Measurements from ENCODE around the gene SELPLG.
"Not testable (repeated sequence)": the region's sequence is repeated elsewhere in the genome, so short reads cannot be mapped to it uniquely, and the experiment has no call there.

The SELPLG gene

DNA sequence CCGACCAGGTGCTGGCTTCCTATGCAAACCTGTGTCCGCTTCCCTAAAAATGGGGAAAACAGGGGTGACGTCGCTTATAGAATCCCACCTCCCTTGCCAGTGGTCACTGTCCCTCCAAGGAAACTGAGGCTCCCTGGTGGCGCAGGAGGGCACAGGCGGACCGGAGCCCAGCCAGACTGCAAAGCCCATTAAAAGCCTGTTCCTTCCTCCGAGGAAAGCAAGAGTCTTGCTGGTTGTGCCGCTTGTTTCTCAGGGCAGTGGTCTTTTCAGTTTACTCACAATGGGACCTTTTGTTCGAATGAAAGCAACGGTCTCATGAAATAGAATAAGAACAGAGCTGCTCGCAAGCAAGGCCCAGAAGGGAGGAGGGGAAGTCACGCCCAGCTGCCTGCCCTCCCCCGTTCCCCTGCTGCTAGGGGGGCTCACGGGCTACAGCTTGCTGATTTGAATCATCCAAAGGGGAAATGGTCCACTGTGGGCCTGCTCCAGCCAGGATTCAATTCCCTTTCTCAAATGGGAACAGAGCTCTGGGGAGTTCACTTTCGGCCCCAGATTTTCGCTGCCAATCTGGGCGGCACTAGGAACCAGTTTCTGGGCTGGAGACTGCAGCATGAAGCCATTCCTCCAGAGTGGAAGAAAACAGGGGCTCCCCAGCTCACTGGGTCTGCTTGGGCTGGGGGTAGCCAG, 4.6 kb upstream of the SELPLG start:
- no peak for DNase-seq

DNA sequence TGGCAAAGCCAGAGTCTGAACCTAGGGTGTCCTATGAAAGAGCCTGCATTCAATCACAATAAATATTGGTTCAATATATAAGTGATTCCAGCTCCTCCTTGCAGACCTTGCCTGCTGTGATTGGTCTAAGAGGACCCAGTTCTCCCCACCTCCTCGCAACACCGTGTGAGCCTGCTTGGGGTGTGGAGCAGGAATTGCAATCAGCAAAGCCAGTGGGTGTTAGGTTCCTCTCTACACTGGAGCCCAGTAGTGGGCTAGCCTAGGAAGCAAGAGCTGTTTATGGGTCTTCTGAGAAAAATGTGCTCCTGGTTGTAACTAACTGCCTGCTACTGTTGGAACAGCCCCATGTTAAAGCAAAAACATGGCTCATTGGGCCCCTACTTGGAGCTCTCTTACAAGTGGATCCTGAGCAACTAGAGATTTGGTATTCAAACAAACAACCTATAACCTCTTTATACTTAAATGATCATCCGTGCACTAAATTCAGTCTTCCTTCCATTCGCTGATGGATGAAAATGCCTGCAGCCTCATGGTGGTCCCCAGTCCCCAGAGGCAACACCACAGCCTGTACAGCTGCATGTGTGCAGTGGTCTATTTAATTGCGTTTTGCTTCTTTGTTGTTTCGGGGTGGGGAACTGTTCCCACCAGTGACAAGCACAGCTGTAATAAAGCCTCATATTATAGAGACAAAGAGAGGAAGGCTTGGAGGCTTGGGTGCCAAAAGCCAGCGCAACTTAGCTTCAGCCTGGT, 3.7 kb upstream of the SELPLG start:
- DNase-seq: no peak

DNA sequence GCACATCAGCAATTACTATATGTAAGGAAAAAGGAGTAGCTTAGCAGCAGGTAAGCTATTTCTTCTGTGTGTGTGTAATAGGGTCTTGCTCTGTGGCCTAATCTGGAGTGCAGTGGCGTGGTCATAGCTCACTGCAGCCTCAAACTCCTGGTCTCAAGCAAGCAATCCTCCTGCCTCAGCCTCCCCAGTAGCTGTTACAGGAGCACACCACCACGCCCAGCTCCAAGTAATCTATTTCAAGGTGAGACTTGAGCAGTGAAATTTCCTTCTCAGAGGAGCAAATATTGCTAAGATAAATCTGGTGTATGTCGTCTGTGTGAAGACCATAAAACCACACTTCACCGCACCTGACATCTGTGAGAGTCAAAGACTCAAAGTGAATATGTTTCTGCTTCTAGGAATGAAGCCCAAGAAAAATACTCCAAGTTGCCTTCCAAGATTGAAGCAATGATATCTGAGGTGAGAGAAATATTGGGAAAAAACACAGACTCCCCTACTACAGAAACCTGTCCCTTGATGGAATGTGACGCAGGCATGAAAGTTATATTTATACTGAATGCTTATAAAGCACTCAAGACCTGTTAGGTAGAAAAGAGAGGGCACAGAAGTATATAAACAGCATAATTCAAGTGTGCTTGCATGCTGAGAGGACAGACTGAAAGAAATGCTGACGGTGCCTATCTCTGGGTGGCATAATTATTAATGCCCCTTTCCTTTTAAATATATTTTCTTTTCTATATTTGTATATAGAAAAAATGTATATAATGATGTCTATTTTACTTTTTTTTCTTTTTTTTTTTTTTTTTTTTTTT, 2.5 kb upstream of the SELPLG start:
- no peak for DNase-seq

DNA sequence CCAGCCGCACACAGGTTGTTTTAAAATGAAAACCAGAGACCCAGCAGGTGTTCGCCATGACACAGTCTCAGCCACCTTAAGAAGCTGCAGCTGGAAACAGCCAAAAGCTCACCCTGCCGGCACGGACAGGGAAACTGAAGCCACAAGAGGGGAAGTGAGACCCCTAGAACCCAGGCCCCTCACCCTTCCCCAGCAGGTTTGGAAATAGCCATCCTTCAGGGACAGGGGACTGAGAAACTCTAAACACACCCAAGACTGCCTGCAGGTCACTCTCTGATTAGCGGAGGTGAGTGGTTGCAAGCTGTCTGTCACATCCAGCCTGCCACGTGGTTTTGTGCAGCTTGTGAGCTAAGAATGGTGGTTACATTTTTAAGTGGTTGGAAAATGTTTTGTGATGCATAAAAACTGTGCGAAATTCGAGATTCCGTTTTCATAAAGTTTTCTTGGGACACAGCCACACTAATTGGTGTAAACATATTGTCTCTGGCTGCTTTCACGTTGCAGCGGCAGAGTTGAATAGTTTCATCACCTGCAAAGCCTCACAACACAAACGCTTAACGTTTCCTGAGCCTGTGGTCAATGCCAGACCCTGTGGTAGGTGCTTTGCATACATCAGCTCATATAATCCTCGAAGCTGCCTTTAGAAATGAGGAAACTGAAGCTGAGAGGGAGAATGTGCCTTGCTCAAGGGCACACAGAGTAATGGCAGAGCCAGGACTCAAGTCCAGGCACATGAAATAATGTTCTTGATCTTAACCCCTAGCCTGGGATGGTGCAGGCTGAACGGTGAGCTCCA, 1.7 kb upstream of the SELPLG start:
- DNase-seq: peak in 2 of 4 experiments; percentile 10 to 18

GRCh38 chr12:108634341-108634751, 652 bp upstream of the SELPLG start:
- DNase-seq: peak in 2 of 4 experiments; percentile 9

DNA sequence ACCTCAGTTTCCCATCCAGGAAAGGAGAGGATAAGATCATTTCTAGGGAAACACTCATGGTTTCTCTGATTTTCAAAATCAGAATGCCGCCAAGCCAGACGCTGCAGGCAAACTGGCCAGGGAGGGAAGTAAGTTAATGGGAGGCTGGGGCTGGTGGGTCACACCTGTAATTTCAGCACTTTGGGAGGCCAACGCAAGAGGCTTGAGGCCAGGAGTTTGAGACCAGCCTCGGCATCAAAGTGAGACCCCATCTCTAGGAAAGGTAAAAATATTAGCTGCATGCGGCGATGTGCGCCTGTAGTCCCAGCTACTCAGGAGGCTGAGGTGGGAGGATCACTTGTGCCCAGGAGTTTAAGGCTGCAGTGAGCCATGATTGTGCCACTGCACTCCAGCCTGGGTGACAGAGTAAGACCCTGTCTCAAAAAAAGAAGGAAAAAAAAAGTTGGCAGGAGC, 587 bp downstream of the SELPLG start:
- no peak for DNase-seq

GRCh38 chr12:108631261-108631660, 2.4 kb downstream of the SELPLG start:
- DNase-seq: not testable (repeated sequence)

DNA sequence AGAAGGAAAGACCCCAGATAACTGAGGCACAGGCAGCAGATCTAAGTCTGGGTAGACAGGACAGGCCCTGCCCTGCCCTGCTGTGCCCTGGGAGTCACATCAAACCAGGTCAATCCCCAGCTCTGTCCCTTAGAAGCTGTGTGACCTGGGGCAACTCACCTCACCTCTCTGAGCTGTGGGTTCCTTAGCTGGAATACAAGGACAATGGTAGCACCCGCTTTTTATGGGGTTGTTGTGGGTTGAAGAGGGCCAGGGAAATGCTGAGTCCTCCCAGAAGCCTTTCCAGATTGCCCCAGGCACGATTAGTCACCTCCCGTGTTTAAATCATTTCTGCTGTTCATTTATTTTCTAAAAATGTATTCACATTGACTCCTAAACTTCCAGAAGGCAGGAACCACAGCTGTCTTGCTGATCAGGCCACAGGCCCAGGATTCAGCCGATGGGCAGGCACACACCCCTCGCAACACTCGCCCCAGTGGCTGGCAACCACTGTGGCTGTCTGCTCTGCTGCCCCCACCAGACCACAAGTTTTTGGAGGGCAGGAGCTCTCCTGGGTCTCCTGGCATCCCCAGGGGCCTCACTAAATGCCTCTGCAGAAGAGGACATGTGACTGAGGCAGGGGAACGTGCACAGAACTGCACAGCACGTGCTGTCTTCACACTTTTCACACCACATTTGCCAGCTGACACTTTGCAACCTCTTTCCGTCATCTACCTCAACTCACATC, 3.0 kb downstream of the SELPLG start:
- DNase-seq: no peak

GRCh38 chr12:108629824-108630476, 3.7 kb downstream of the SELPLG start:
- peak in 2 of 4 experiments; percentile 15 to 19 for DNase-seq

- DNase-seq: no peak
These were observed 4.5 kb downstream of the SELPLG start for GRCh38 chr12:108629151-108629550.

GRCh38 chr12:108627134-108627920, 6.4 kb downstream of the SELPLG start:
- DNase-seq: no peak

DNA sequence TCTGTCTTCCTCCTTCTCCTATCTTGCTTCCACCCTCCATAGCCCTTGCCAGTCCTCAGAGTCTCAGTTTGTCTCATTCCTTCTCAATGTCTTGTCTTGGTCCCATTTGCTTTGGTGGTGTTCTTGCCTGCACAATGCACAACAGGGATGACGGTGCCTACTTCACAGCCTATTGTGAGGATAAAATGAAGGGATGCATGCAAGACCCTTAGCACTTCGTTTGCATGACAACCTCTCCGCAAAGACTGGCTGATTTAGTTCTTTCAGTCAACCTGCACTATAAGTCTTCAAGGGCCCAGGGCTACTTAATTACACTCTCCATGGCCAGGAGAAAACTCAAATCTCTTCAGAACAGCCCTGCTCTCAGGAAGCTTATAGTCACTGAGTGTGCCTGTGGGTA, 8.5 kb downstream of the SELPLG start:
- no peak for DNase-seq

DNA sequence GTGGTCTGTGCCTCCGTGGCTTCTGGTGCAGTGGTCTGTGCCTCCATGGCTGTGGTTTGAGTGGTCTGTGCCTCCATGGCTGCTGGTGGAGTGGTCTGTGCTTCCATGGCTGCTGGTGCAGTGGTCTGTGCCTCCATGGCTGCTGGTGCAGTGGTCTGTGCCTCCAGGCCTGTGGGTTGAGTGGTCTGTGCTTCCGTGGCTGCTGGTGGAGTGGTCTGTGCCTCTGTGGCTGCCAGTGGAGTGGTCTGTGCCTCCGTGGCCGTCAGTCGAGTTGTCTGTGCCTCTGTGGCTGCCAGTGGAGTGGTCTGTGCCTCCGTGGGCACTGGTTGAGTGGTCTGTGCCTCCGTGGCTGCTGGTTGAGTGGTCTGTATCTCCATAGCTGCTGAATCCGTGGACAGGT, 10.1 kb downstream of the SELPLG start:
- no peak for DNase-seq

DNA sequence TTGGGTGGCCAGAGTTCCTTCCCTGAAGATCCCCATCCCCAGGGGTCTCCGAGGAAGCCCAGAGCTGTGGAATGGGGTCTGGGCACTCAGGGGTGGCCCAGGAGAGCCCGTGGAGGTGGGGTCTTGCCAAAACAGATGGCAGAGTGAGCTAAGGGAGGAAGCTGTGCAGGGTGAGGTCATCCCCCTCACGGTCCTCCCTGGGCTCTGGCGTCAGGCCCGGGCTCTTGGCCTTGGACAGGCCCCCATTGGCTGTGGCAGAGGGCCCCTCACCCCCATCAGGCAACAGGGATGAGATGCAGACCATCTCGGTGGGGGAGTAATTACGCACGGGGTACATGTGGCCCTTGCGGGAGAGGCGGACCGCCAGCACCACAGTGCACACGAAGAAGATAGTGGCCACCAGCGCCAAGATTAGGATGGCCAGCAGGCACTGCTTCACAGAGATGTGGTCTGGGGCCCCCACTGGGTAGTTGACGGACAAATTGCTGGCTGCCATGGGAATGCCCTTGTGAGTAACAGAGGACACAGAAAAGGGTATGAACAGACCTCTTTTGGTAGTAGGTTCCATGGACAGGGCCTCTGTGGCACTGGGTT, 10.7 kb downstream of the SELPLG start:
- no peak for DNase-seq

DNA sequence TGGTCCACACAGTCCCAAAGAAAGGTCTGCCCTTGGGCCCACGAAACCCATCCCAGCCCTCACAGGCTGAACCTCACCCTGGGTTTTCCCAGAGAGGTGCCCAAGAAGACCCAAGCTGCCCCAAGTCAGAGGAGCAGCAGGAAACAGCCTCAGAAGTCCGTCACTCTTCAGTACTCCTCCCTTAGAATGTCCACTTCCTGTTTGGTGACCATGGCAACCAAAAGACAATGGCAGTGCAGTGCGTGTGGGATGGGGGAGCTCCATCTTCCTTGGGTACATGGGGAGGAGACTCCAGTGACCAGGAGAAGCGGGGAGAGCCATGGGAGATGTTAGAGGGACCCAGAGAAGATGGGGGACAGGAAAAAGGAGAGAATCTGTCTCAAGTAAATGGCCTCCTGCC, 11.3 kb downstream of the SELPLG start:
- no peak for DNase-seq

DNA sequence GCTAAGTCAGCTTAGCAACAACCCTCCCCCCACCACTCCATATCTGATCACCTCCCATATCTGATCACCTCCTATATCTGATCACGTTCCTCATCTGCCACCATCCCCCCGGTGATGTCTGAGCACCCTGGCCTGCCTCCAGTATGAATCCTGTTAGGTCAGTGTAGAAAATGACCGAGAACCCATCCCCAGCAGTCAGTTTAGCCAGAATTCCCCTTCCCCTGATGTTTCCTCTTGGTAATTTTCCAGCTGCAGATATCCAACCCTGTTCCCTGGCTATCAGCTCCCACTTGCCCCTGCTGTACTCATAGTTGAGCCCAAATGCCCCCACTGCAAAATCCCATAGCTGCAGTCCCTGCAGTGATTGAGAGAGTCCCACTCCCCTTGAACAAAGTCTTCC, 12.5 kb downstream of the SELPLG start:
- no peak for DNase-seq

DNA sequence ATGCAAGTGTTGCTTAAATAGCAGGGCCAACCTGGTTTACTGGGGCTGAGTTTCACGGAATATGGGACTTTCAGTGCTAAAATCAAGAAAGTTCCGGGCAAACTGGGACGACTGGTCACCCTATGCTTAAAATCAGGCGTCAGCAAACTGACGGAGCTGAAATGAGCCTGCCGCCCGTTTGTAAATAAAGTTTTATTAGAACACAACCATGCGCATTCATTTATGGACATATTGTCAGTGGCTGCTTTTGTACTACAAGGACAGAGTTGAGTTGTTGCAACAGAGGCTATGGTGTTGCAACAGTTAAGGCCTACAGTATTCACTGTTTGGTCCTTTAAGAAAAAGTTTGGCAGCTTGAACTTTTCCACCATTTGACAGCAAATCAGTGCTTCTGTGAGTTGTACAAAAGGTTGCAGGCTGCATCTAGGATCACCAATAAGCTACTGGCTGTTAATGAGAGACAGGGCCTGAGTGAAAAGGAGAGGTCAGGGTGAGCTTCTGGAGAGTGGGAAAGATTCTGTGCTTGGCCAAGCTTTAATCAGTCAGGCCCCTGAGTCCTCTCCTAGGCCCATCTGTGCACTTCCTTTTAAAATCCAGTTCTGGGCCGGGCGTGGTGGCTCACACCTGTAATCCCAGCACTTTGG, 13.3 kb downstream of the SELPLG start:
- DNase-seq: no peak

DNA sequence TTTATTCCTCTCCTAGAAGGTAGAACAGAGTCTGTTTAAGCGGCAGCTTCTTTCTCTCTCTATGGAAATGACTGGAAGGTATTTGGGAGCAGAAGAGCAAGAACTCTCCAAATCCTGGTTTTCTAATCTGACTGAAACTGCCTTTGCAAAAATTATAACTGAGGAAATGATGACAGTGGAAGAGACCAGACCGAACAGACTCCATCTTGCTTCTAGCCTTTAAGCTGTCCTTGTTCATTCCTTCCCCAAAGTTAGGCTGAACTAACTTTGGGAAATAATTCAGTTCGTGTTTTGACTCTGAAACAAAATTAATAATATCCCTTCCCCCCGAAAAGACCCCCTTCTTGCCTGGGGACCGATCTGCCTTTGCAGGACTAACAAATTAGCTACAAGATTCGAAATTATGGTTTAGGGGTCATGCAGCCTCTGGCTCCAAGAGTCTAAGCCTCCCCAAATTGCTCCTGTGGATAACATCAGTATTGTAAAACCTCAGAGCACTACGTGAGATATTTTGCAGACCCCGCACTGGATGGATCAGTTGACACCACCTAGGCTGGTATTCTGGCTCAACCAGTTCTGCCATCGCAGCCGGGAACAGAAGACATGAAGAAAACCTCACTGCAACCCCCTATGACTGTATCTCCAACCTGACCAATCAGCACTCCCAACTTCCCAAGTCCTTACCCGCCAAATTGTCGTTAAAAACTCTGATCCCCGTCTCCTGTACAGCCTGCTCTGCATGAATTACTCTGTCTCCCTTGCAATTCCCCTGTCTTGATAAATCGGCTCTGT, 14.1 kb downstream of the SELPLG start:
- no peak for DNase-seq

GRCh38 chr12:108618953-108619274, 14.8 kb downstream of the SELPLG start:
- DNase-seq: not testable (repeated sequence)

Data from activated naive CD4-positive, alpha-beta T cell (primary cell).